Fibroblast of skin of abdomen (primary cell): Measurements from ENCODE around the gene SLC12A5.
A peak's percentile ranks its signal among the peaks of the same experiment; 100 is the strongest.

ENCODE experiments used
- DNase-seq: peaks from one replicate; pipeline ENCODE4 v3.0.0-alpha.2; 2013

The SLC12A5 gene

GRCh38 chr20:46028110-46028509 lies 905 bp upstream of the SLC12A5 start:
- DNase-seq: no peak

- no peak for DNase-seq
Measured at GRCh38 chr20:46030284-46031013, 1.4 kb downstream of the SLC12A5 start.

GRCh38 chr20:46031014-46031569 lies 2.1 kb downstream of the SLC12A5 start:
- no peak for DNase-seq

GRCh38 chr20:46031701-46032254 lies 2.8 kb downstream of the SLC12A5 start:
- no peak for DNase-seq

- DNase-seq: no peak
Measured at GRCh38 chr20:46034039-46034438, 5.0 kb downstream of the SLC12A5 start.

GRCh38 chr20:46035253-46035652 lies 6.2 kb downstream of the SLC12A5 start:
- no peak for DNase-seq

GRCh38 chr20:46035713-46036112 lies 6.7 kb downstream of the SLC12A5 start:
- no peak for DNase-seq

- DNase-seq: no peak
Measured at GRCh38 chr20:46036370-46036769, 7.4 kb downstream of the SLC12A5 start.

- no peak for DNase-seq
Measured at GRCh38 chr20:46037036-46037435, 8.0 kb downstream of the SLC12A5 start.

- DNase-seq: peak; percentile 31
Measured at GRCh38 chr20:46040902-46041535, 12.0 kb downstream of the SLC12A5 start.

- DNase-seq: no peak
Measured at GRCh38 chr20:46043556-46043955, 14.5 kb downstream of the SLC12A5 start.

GRCh38 chr20:46044896-46045295 lies 15.9 kb downstream of the SLC12A5 start:
- no peak for DNase-seq

GRCh38 chr20:46046588-46047310 lies 17.7 kb downstream of the SLC12A5 start:
- no peak for DNase-seq

GRCh38 chr20:46047821-46048220 lies 18.8 kb downstream of the SLC12A5 start:
- no peak for DNase-seq

GRCh38 chr20:46049190-46049589 lies 20.2 kb downstream of the SLC12A5 start:
- no peak for DNase-seq

GRCh38 chr20:46049815-46050214 lies 20.8 kb downstream of the SLC12A5 start:
- DNase-seq: no peak

GRCh38 chr20:46050444-46050843 lies 21.4 kb downstream of the SLC12A5 start:
- DNase-seq: no peak

GRCh38 chr20:46050885-46051284 lies 21.9 kb downstream of the SLC12A5 start:
- DNase-seq: no peak

GRCh38 chr20:46051556-46052308 lies 22.7 kb downstream of the SLC12A5 start:
- no peak for DNase-seq

- DNase-seq: no peak
Measured at GRCh38 chr20:46053416-46053815, 24.4 kb downstream of the SLC12A5 start.

GRCh38 chr20:46054606-46055005 lies 25.6 kb downstream of the SLC12A5 start:
- DNase-seq: no peak

GRCh38 chr20:46055269-46055668 lies 26.3 kb downstream of the SLC12A5 start:
- no peak for DNase-seq
